Transverse colon (tissue), 4 donors: ENCODE data around the gene ABCC5. TPM values are rescaled to one million over a fixed set of nuclear protein-coding genes. Genes with fewer than 3 reads are reported as not detected.

ENCODE experiments used
- DNase-seq: peaks from one replicate; pipeline ENCODE4 v3.0.0-alpha.2; 2019
- H3K27ac ChIP-seq, 4 donors: fragments of 200-600 bp; sonication (generic); 2 replicates each; pipeline ENCODE4 v1.5.1; 2016 to 2018; ENCODE audit warnings: inconsistent platforms in 4 of 4
- H3K27me3 ChIP-seq: fragments of 200-600 bp; sonication (generic); 2 replicates; pipeline ENCODE4 v1.5.1; 2017; ENCODE audit warnings: inconsistent platforms
- H3K36me3 ChIP-seq, 4 donors: fragments of 200-600 bp; sonication (generic); 2 replicates each; pipeline ENCODE4 v1.5.1; 2017 to 2019; ENCODE audit warnings: inconsistent platforms in 4 of 4
- H3K4me1 ChIP-seq, 4 donors: fragments of 200-600 bp; sonication (generic); 2 replicates each; pipeline ENCODE4 v1.5.1; 2017 to 2020; ENCODE audit warnings: inconsistent platforms in 4 of 4
- H3K4me3 ChIP-seq, 4 donors: fragments of 200-600 bp; sonication (generic); 1 replicate in 1 of 4; 2 replicates in 3 of 4; pipeline versions ENCODE4 v1.5.1 to v1.6.1; 2017 to 2019; ENCODE audit warnings: inconsistent platforms in 4 of 4
- H3K9me3 ChIP-seq, 2 donors: fragments of 200-600 bp; sonication (generic); 2 replicates each; pipeline ENCODE4 v1.5.1; 2017 to 2019; ENCODE audit warnings: inconsistent platforms in 2 of 2
- CTCF ChIP-seq, 5 experiments: fragments of 200-600 bp in 3 of 5; fragments of 450-650 bp in 2 of 5; sonication (generic) in 3 of 5; IDR thresholded peaks; 1 replicate in 2 of 5; 2 replicates in 3 of 5; pipeline ENCODE4 v1.5.1; 2016 to 2017; ENCODE audit warnings: antibody characterized with exemption in 5 of 5, inconsistent platforms in 3 of 5, mild to moderate bottlenecking in 2 of 5, moderate library complexity in 1 of 5
- EP300 ChIP-seq: sonication (generic); formaldehyde crosslinking; IDR thresholded peaks from one replicate; pipeline ENCODE4 v1.6.1; 2017; ENCODE audit warnings: antibody characterized with exemption, low read depth
- POLR2A ChIP-seq: fragments of 450-650 bp; IDR thresholded peaks from one replicate; pipeline ENCODE4 v1.6.1; 2016; ENCODE audit warnings: antibody characterized with exemption, mild to moderate bottlenecking, moderate library complexity
- POLR2AphosphoS5 ChIP-seq, 3 donors: sonication (generic); formaldehyde crosslinking; IDR thresholded peaks; one replicate each; pipeline ENCODE4 v1.6.1; 2016; ENCODE audit warnings: antibody characterized with exemption in 3 of 3
- WGBS, 2 donors: methylation state at CpG; one replicate each; pipeline ENCODE4 v1.1.5; 2018; ENCODE audit warnings: low coverage in 1 of 2; 5-methylcytosine and 5-hydroxymethylcytosine counted together
- in situ Hi-C, 4 donors: fragments of 200-750 bp; cut with MboI; loops; one replicate each; pipeline versions ENCODE4 v1.15.0 to v1.15.1; 2017; ENCODE audit warnings: low sequenced_read_pairs in 3 of 4, low pct_ligation_motif_present in 1 of 4, low pct_unique_long_range_greater_than_20kb in 1 of 4
- intact Hi-C: fragments of 100-400 bp; cut with DNase I; formaldehyde crosslinking; loops from one replicate; pipeline ENCODE4 v1.15.1; 2023; ENCODE audit warnings: low total_unique reads
- total RNA-seq, 4 donors: library from RNA; depleted of rRNA; stranded (reverse); fragments of >200 nt; gene quantifications; one replicate each; pipeline ENCODE4 v1.1.0, GENCODE V29; 2016

ABCC5 gene
- total RNA-seq, 4 donors from 2014 or later: 74.1 to 168 (median 83.8) TPM

DNA sequence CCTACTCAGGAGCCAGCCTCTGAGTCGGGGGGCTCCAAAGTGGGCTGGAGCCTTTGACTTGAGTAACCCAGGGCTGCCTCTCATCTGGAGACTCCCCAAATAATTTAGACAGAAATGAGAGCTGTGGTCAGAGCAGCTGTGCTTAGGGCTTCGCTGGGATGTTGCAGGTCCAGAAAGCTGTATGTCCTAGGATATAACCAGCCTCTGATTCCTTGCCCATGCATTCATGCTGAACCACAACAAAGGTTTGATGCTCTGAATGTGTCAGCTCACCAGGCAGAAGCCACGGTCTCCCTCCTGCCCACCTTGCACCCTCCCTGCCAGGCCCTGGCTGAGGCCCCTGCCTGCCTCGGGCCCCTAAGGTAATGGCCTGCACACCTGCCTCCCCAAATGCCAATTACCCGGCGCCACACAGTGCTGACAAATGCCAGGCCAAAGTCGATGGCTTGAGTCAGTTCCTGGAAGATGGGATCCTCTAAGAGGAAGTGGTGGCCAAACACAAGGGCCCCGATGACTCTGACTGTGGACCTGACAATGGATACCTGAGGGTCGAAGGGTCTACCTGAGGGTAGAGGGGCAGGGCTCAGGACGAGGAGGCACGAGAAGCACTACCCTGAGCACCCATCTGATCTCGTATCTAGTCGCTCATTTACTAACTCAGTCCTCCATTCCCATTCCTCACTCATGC, 111.3 kb downstream of the ABCC5 start:
- H3K9me3 ChIP-seq: no peaks in the 10 kb centered on the region
- no peaks in the 10 kb centered on the region for H3K36me3 ChIP-seq
- TF ChIP-seq POLR2A: no peak
- no peak for TF ChIP-seq EP300
- TF ChIP-seq CTCF (IDR thresholded peaks at IDR 0.05): no peak
- no peak for TF ChIP-seq POLR2AphosphoS5 (IDR thresholded peaks at IDR 0.05)
- in situ Hi-C loops (loop anchor here in 1 of 4 donors (5.0 kb wide), 1 partner anchor 116 kb away; no protein-coding TSS in a partner anchor), intact Hi-C loops (no loop called here)
- DNase-seq: no peak
- no peaks in the 10 kb centered on the region for H3K4me1 ChIP-seq
- H3K27me3 ChIP-seq: no peaks in the 10 kb centered on the region
- H3K27ac ChIP-seq: no peak overlapping the region
- H3K4me3 ChIP-seq: no peak overlapping the region
- 68% methylated on average over 12 of the region's 13 CpGs; no CpG with 5 or more reads in 1 of the 2 donors for whole genome bisulfite sequencing, 2 donors

DNA sequence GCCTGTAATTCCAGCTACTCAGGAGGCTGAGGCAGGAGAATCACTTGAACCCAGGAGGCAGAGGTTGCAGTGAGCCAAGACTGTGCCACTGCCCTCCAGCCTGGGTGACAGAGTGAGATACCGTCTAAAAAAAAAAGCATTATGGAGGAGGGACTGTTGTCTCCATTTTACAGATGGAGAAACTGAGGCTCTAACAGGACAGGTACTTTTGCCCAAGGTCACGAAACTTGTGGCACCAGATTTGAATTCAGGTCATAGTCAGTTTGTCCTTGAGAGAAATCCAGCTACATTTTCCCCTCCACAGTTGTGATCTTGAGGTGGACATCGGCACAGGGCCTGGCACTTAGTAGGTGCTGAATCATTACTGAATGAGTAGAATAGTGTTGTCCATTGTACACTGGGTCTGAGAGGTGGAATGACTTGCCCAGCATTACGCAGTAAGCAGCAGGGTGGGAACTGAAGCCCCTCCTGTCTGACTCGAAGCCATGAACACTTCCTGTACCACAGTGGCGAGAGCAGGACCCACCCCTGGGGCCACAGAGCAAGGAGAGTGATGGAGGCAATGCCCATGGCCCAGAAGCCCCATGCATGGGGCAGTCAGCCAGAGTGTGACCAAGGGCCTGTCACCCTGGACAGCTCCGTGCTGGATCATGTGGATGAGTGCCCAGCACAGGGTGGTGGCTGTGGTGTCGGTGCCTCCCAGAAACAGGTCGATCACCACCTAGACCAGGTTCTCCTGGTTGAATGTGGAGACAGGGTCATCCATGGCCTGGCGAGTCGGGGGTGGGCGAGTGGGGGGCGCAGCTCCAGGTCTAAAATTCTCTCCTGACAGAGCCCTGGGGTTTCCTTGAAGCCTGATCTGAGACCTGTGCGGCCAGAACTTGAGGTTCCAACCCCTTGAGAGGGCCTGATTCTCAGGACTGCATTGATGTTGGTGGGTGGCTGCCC, 112.6 kb downstream of the ABCC5 start:
- 73 to 80% methylated on average over 1 to 14 of the region's 14 CpGs for WGBS, 2 donors
- H3K27me3 ChIP-seq: no peaks in the 10 kb centered on the region
- intact Hi-C loops (no loop called here), in situ Hi-C loops (loop anchor here in 1 of 4 donors (5.0 kb wide), 1 partner anchor 117 kb away; no protein-coding TSS in a partner anchor)
- no peak overlapping the region for H3K27ac ChIP-seq
- no peaks in the 10 kb centered on the region for H3K9me3 ChIP-seq
- no peaks in the 10 kb centered on the region for H3K36me3 ChIP-seq
- H3K4me1 ChIP-seq: no peaks in the 10 kb centered on the region
- no peak overlapping the region for H3K4me3 ChIP-seq
- TF ChIP-seq POLR2AphosphoS5 (IDR thresholded peaks at IDR 0.05) (no peak), CTCF (IDR thresholded peaks at IDR 0.05) (no peak)
- DNase-seq: no peak

- Histone ChIP-seq H3K4me3 (no peak overlapping the region), H3K27ac (no peak overlapping the region), H3K36me3 (no peaks in the 10 kb centered on the region), H3K9me3 (no peaks in the 10 kb centered on the region), H3K27me3 (peaks cover 7% of the 10 kb centered on the region), H3K4me1 (peaks cover 0 to 7% (median 2%) of the 10 kb centered on the region in 4 donors)
- DNase-seq: no peak
- TF ChIP-seq POLR2AphosphoS5 (IDR thresholded peaks at IDR 0.05) (no peak), EP300 (no peak), CTCF (IDR thresholded peaks at IDR 0.05) (no peak), POLR2A (no peak)
- in situ Hi-C loops: loop anchor here (25.0 kb wide), 4 partner anchors 239 to 639 kb away; partner anchors contain the start of genes ALG3 (in 3 of the 4), EEF1AKMT4 (in 3 of the 4), VWA5B2 (in 3 of the 4) and CAMK2N2 (in 1 of the 4)
- WGBS, 2 donors: 42 to 60% methylated on average over 9 to 11 of the region's 11 CpGs
- intact Hi-C loops: loop anchor here (10.0 kb wide), 1 partner anchor 337 kb away; no protein-coding TSS in a partner anchor
Measured at GRCh38 chr3:183898028-183898431, 119.7 kb downstream of the ABCC5 start.

- in situ Hi-C loops: loop anchor here (25.0 kb wide), 4 partner anchors 240 to 640 kb away; partner anchors contain the start of genes ALG3 (in 3 of the 4), EEF1AKMT4 (in 3 of the 4), VWA5B2 (in 3 of the 4) and CAMK2N2 (in 1 of the 4)
- TF ChIP-seq POLR2AphosphoS5 (IDR thresholded peaks at IDR 0.05) (no peak), EP300 (no peak), CTCF (IDR thresholded peaks at IDR 0.05) (no peak), POLR2A (no peak)
- no peak for DNase-seq
Measured at GRCh38 chr3:183897606-183898005, 120.1 kb downstream of the ABCC5 start.

More at GRCh38 chr3:183897606-183898005, 120.1 kb downstream of the ABCC5 start:
- H3K4me1 ChIP-seq: peaks cover 0 to 10% (median 6%) of the 10 kb centered on the region in 4 donors
- H3K27me3 ChIP-seq: peaks cover 7% of the 10 kb centered on the region
- no peaks in the 10 kb centered on the region for H3K36me3 ChIP-seq
- intact Hi-C loops: loop anchor here (10.0 kb wide), 1 partner anchor 337 kb away; no protein-coding TSS in a partner anchor
- no peak overlapping the region for H3K27ac ChIP-seq
- no peak overlapping the region for H3K4me3 ChIP-seq
- WGBS, 2 donors: 68 to 94% methylated on average over 3 to 4 of the region's 4 CpGs
- H3K9me3 ChIP-seq: no peaks in the 10 kb centered on the region
